HEK293 (cell line): ENCODE data around the gene CD46.

Experiments used
- GLIS1 ChIP-seq: fragments of 450-650 bp; formaldehyde crosslinking; IDR thresholded peaks from 2 replicates; pipeline ENCODE4 v1.5.1; 2016; ENCODE audit warnings: missing biosample characterization, missing genetic modification characterization
- HOXA7 ChIP-seq: sonication (generic); formaldehyde crosslinking; IDR thresholded peaks from 2 replicates; pipeline ENCODE4 v1.8.1; 2022; ENCODE audit warnings: missing genetic modification reagents, borderline replicate concordance
- KLF9 ChIP-seq: fragments of 450-650 bp; formaldehyde crosslinking; IDR thresholded peaks from 2 replicates; pipeline ENCODE4 v1.5.1; 2016; ENCODE audit warnings: missing biosample characterization, missing genetic modification characterization, low read depth
- SP3 ChIP-seq: fragments of 450-650 bp; formaldehyde crosslinking; IDR thresholded peaks from 2 replicates; pipeline ENCODE4 v1.5.1; 2016; ENCODE audit warnings: missing biosample characterization, missing genetic modification characterization
- ZBTB17 ChIP-seq: fragments of 450-650 bp; formaldehyde crosslinking; IDR thresholded peaks from 2 replicates; pipeline ENCODE4 v1.5.1; 2016; ENCODE audit warnings: missing biosample characterization, missing genetic modification characterization
- ZBTB8A ChIP-seq: fragments of 450-650 bp; formaldehyde crosslinking; IDR thresholded peaks from 2 replicates; pipeline ENCODE4 v1.5.1; 2016; ENCODE audit warnings: missing biosample characterization, missing genetic modification characterization
- ZFP41 ChIP-seq: fragments of 450-650 bp; formaldehyde crosslinking; IDR thresholded peaks from 2 replicates; pipeline ENCODE4 v1.5.1; 2016; ENCODE audit warnings: missing biosample characterization, missing genetic modification characterization, borderline replicate concordance
- ZNF121 ChIP-seq: fragments of 450-650 bp; formaldehyde crosslinking; IDR thresholded peaks from 2 replicates; pipeline ENCODE4 v1.5.1; 2016; ENCODE audit warnings: missing biosample characterization, missing genetic modification characterization
- ZNF155 ChIP-seq: fragments of 450-650 bp; formaldehyde crosslinking; IDR thresholded peaks from 2 replicates; pipeline ENCODE4 v1.5.1; 2016; ENCODE audit warnings: missing biosample characterization, missing genetic modification characterization
- ZNF169 ChIP-seq: fragments of 450-650 bp; formaldehyde crosslinking; IDR thresholded peaks from 2 replicates; pipeline ENCODE4 v1.5.1; 2016; ENCODE audit warnings: missing biosample characterization, missing genetic modification characterization
- ZNF23 ChIP-seq: fragments of 450-650 bp; formaldehyde crosslinking; IDR thresholded peaks from 2 replicates; pipeline ENCODE4 v1.5.1; 2016; ENCODE audit warnings: missing biosample characterization, missing genetic modification characterization, borderline replicate concordance
- ZNF292 ChIP-seq: fragments of 450-650 bp; formaldehyde crosslinking; IDR thresholded peaks from 2 replicates; pipeline ENCODE4 v1.5.1; 2016; ENCODE audit warnings: low read depth, missing biosample characterization, missing genetic modification characterization, borderline replicate concordance
- ZNF341 ChIP-seq: fragments of 450-650 bp; formaldehyde crosslinking; IDR thresholded peaks from 2 replicates; pipeline ENCODE4; 2016; ENCODE audit warnings: low read depth, missing biosample characterization, missing genetic modification characterization
- ZNF426 ChIP-seq: fragments of 450-650 bp; formaldehyde crosslinking; IDR thresholded peaks from 2 replicates; pipeline ENCODE4 v1.5.1; 2017; ENCODE audit warnings: missing biosample characterization, missing genetic modification characterization, mild to moderate bottlenecking, inconsistent platforms, moderate library complexity
- ZNF571 ChIP-seq: fragments of 450-650 bp; formaldehyde crosslinking; IDR thresholded peaks from 2 replicates; pipeline ENCODE4 v1.5.0; 2017; ENCODE audit warnings: missing biosample characterization, missing genetic modification characterization
- ZNF626 ChIP-seq: fragments of 450-650 bp; sonication (Bioruptor Pico); formaldehyde crosslinking; IDR thresholded peaks from 2 replicates; pipeline ENCODE4 v1.5.1; 2018; ENCODE audit warnings: missing biosample characterization, missing genetic modification characterization, inconsistent platforms
- ZNF654 ChIP-seq: fragments of 450-650 bp; formaldehyde crosslinking; IDR thresholded peaks from 2 replicates; pipeline ENCODE4 v1.5.1; 2016; ENCODE audit warnings: low read depth, missing biosample characterization, missing genetic modification characterization
- ZNF776 ChIP-seq: fragments of 450-650 bp; formaldehyde crosslinking; IDR thresholded peaks from 2 replicates; pipeline ENCODE4 v1.5.0; 2017; ENCODE audit warnings: missing biosample characterization, missing genetic modification characterization, borderline replicate concordance
- ZNF777 ChIP-seq: fragments of 450-650 bp; formaldehyde crosslinking; IDR thresholded peaks from 2 replicates; pipeline ENCODE4 v1.5.1; 2017; ENCODE audit warnings: missing biosample characterization, missing genetic modification characterization, borderline replicate concordance
- TF ChIP-seq, protein P1 (sequence below): fragments of 450-650 bp; formaldehyde crosslinking; IDR thresholded peaks from 2 replicates; pipeline ENCODE4 v1.5.1; 2017; ENCODE audit warnings: missing biosample characterization, mild to moderate bottlenecking, missing genetic modification characterization, moderate library complexity
- TF ChIP-seq, protein P2 (sequence below): fragments of 450-650 bp; formaldehyde crosslinking; IDR thresholded peaks from 2 replicates; pipeline ENCODE4 v1.5.1; 2016; ENCODE audit warnings: missing biosample characterization, missing genetic modification characterization
- TF ChIP-seq, protein P3 (sequence below): IDR thresholded peaks from 2 replicates; pipeline ENCODE4 v1.6.1; 2011; ENCODE audit warnings: mild to moderate bottlenecking, low read depth, low read length, borderline replicate concordance
- TF ChIP-seq, protein P4 (sequence below): fragments of 450-650 bp; formaldehyde crosslinking; IDR thresholded peaks from 2 replicates; pipeline ENCODE4 v1.5.1; 2016; ENCODE audit warnings: missing biosample characterization, missing genetic modification characterization
- TF ChIP-seq, protein P5 (sequence below): fragments of 450-650 bp; formaldehyde crosslinking; IDR thresholded peaks from 2 replicates; pipeline ENCODE4 v1.5.1; 2016; ENCODE audit warnings: missing biosample characterization, missing genetic modification characterization, borderline replicate concordance
- TF ChIP-seq, protein P6 (sequence below): fragments of 450-650 bp; formaldehyde crosslinking; IDR thresholded peaks from 2 replicates; pipeline ENCODE4 v1.5.1; 2016; ENCODE audit warnings: missing biosample characterization, missing genetic modification characterization, borderline replicate concordance

CD46 gene

DNA sequence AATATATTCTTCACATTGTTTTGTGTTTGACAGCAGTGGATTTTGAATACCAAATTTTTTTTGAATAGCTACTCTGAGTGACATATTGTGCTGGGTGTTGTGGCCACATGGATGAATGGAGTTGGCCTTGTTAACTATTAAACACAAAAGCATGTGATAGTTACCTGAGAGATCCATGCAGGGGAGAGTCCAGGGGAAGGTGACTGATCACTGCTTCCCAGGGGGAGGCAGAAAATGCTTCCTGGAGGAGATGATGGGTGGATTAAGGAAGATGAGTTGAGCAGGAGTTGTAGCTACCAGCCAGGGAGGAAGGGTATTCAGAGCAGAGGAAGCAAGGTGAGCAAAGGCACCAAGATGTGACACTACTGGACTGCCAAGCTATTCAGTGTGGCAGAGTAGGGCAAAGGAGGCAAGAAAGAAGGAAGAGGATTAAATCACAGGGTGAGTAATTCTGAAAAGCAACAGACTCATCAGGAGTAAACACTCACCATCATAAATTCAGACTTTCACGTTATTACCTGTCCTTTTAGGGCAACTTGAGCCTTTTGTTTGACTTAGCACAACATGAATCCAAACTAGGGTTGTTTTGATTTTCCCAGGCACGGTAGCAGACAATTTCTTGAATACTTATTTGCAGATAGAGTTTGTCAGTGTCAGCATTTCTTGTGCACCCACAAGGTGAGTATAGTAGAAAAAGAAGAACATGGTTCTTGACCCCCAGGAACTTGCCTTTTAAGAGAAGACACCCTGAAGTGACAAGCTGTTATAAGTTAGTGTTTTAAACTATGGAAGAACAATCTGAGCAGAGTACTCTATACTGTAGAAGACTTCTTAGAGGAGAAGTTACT lies 4.2 kb downstream of the CD46 start (continued):
- TF ChIP-seq, protein P1, sequence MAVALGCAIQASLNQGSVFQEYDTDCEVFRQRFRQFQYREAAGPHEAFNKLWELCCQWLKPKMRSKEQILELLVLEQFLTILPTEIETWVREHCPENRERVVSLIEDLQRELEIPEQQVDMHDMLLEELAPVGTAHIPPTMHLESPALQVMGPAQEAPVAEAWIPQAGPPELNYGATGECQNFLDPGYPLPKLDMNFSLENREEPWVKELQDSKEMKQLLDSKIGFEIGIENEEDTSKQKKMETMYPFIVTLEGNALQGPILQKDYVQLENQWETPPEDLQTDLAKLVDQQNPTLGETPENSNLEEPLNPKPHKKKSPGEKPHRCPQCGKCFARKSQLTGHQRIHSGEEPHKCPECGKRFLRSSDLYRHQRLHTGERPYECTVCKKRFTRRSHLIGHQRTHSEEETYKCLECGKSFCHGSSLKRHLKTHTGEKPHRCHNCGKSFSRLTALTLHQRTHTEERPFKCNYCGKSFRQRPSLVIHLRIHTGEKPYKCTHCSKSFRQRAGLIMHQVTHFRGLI (tag by site-specific recombination), result no peak
- no peak for TF ChIP-seq ZNF571 (tag by site-specific recombination)
- TF ChIP-seq ZNF626 (tag by site-specific recombination), result no peak
- peak; percentile 84 for TF ChIP-seq ZBTB17 (tag by site-specific recombination)
- TF ChIP-seq KLF9 (tag by site-specific recombination), result no peak
- TF ChIP-seq HOXA7, result no peak
- TF ChIP-seq GLIS1 (tag by site-specific recombination), result peak; percentile 68
- TF ChIP-seq ZNF426 (tag by site-specific recombination), result no peak
- no peak for TF ChIP-seq ZBTB8A (tag by site-specific recombination)
- no peak for TF ChIP-seq ZNF155 (tag by site-specific recombination)
- TF ChIP-seq ZNF169 (tag by site-specific recombination), result no peak
- no peak for TF ChIP-seq ZNF654
- TF ChIP-seq, protein P2, sequence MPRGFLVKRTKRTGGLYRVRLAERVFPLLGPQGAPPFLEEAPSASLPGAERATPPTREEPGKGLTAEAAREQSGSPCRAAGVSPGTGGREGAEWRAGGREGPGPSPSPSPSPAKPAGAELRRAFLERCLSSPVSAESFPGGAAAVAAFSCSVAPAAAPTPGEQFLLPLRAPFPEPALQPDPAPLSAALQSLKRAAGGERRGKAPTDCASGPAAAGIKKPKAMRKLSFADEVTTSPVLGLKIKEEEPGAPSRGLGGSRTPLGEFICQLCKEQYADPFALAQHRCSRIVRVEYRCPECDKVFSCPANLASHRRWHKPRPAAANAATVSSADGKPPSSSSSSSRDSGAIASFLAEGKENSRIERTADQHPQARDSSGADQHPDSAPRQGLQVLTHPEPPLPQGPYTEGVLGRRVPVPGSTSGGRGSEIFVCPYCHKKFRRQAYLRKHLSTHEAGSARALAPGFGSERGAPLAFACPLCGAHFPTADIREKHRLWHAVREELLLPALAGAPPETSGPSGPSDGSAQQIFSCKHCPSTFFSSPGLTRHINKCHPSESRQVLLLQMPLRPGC (tag by site-specific recombination), result no peak
- no peak for TF ChIP-seq ZNF23 (tag by site-specific recombination)
- TF ChIP-seq ZFP41 (tag by site-specific recombination), result no peak
- TF ChIP-seq SP3 (tag by site-specific recombination), result no peak
- TF ChIP-seq, protein P3, sequence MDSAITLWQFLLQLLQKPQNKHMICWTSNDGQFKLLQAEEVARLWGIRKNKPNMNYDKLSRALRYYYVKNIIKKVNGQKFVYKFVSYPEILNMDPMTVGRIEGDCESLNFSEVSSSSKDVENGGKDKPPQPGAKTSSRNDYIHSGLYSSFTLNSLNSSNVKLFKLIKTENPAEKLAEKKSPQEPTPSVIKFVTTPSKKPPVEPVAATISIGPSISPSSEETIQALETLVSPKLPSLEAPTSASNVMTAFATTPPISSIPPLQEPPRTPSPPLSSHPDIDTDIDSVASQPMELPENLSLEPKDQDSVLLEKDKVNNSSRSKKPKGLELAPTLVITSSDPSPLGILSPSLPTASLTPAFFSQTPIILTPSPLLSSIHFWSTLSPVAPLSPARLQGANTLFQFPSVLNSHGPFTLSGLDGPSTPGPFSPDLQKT, result no peak
- TF ChIP-seq, protein P4, sequence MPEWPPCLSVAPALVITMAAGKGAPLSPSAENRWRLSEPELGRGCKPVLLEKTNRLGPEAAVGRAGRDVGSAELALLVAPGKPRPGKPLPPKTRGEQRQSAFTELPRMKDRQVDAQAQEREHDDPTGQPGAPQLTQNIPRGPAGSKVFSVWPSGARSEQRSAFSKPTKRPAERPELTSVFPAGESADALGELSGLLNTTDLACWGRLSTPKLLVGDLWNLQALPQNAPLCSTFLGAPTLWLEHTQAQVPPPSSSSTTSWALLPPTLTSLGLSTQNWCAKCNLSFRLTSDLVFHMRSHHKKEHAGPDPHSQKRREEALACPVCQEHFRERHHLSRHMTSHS (tag by site-specific recombination), result no peak
- TF ChIP-seq, protein P5, sequence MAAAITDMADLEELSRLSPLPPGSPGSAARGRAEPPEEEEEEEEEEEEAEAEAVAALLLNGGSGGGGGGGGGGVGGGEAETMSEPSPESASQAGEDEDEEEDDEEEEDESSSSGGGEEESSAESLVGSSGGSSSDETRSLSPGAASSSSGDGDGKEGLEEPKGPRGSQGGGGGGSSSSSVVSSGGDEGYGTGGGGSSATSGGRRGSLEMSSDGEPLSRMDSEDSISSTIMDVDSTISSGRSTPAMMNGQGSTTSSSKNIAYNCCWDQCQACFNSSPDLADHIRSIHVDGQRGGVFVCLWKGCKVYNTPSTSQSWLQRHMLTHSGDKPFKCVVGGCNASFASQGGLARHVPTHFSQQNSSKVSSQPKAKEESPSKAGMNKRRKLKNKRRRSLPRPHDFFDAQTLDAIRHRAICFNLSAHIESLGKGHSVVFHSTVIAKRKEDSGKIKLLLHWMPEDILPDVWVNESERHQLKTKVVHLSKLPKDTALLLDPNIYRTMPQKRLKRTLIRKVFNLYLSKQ (tag by site-specific recombination), result no peak
- TF ChIP-seq, protein P6, sequence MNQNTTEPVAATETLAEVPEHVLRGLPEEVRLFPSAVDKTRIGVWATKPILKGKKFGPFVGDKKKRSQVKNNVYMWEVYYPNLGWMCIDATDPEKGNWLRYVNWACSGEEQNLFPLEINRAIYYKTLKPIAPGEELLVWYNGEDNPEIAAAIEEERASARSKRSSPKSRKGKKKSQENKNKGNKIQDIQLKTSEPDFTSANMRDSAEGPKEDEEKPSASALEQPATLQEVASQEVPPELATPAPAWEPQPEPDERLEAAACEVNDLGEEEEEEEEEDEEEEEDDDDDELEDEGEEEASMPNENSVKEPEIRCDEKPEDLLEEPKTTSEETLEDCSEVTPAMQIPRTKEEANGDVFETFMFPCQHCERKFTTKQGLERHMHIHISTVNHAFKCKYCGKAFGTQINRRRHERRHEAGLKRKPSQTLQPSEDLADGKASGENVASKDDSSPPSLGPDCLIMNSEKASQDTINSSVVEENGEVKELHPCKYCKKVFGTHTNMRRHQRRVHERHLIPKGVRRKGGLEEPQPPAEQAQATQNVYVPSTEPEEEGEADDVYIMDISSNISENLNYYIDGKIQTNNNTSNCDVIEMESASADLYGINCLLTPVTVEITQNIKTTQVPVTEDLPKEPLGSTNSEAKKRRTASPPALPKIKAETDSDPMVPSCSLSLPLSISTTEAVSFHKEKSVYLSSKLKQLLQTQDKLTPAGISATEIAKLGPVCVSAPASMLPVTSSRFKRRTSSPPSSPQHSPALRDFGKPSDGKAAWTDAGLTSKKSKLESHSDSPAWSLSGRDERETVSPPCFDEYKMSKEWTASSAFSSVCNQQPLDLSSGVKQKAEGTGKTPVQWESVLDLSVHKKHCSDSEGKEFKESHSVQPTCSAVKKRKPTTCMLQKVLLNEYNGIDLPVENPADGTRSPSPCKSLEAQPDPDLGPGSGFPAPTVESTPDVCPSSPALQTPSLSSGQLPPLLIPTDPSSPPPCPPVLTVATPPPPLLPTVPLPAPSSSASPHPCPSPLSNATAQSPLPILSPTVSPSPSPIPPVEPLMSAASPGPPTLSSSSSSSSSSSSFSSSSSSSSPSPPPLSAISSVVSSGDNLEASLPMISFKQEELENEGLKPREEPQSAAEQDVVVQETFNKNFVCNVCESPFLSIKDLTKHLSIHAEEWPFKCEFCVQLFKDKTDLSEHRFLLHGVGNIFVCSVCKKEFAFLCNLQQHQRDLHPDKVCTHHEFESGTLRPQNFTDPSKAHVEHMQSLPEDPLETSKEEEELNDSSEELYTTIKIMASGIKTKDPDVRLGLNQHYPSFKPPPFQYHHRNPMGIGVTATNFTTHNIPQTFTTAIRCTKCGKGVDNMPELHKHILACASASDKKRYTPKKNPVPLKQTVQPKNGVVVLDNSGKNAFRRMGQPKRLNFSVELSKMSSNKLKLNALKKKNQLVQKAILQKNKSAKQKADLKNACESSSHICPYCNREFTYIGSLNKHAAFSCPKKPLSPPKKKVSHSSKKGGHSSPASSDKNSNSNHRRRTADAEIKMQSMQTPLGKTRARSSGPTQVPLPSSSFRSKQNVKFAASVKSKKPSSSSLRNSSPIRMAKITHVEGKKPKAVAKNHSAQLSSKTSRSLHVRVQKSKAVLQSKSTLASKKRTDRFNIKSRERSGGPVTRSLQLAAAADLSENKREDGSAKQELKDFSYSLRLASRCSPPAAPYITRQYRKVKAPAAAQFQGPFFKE (tag by site-specific recombination), result no peak
- no peak for TF ChIP-seq ZNF341
- no peak for TF ChIP-seq ZNF777 (tag by site-specific recombination)
- TF ChIP-seq ZNF292, result no peak
- no peak for TF ChIP-seq ZNF776 (tag by site-specific recombination)
- no peak for TF ChIP-seq ZNF121 (tag by site-specific recombination)
